ENCODE results near the gene SLC25A21. TPM values are rescaled to one million over a fixed set of nuclear protein-coding genes. Genes with fewer than 3 reads are reported as not detected.

Gene SLC25A21
- total RNA-seq, 1 experiment from 2014 or later, result 7.1 TPM

- Histone ChIP-seq H4K20me1 (ENCODE audit: control insufficient read depth, insufficient read depth, insufficient read length) (no peaks in the 10 kb centered on the region), H3K4me1 (ENCODE audit: insufficient read depth, low read length) (no peaks in the 10 kb centered on the region), H4K8ac (replicated peaks; ENCODE audit: insufficient read length, low read depth, low read length) (no peak overlapping the region), H3K79me1 (ENCODE audit: insufficient read depth, low read depth, low read length, poor library complexity, severe bottlenecking) (no peaks in the 10 kb centered on the region), H3K27me3 (ENCODE audit: insufficient read depth, low read length) (no peaks in the 10 kb centered on the region), H2BK12ac (ENCODE audit: insufficient read length, low read depth, low read length) (no peak overlapping the region), H3K9me3 (ENCODE audit: control insufficient read depth, low read depth, low read length) (no peaks in the 10 kb centered on the region), H3K23ac (ENCODE audit: insufficient read length, low read depth, low read length) (no peak overlapping the region), H3K9ac (ENCODE audit: extremely low read depth, insufficient read length, low read length) (no peak overlapping the region), H4K5ac (ENCODE audit: insufficient read length, low read depth, low read length) (no peak overlapping the region), H2AK5ac (ENCODE audit: insufficient read length, low read length) (no peak overlapping the region), H2BK5ac (ENCODE audit: insufficient read length, low read length) (no peak overlapping the region), H4K91ac (ENCODE audit: insufficient read length, low read depth, low read length) (no peak overlapping the region), H2BK15ac (ENCODE audit: low read depth, low read length) (no peak overlapping the region), H3K4me2 (ENCODE audit: insufficient read depth, insufficient read length, low read length) (no peak overlapping the region), H3K23me2 (ENCODE audit: insufficient read length, low read depth, low read length, poor library complexity, severe bottlenecking) (no peaks in the 10 kb centered on the region), H3K79me2 (ENCODE audit: insufficient read depth, low read length) (no peaks in the 10 kb centered on the region), H2AFZ (ENCODE audit: low read length) (no peak overlapping the region), H3K18ac (ENCODE audit: insufficient read length, low read depth, low read length) (no peak overlapping the region), H2BK120ac (ENCODE audit: low read depth, low read length, poor library complexity, severe bottlenecking) (no peak overlapping the region), H3K4ac (ENCODE audit: low read depth, low read length) (no peak overlapping the region), H3K27ac (ENCODE audit: insufficient read length, low read depth, low read length) (no peak overlapping the region), H3K56ac (ENCODE audit: insufficient read length, low read depth, low read length) (no peak overlapping the region), H2BK20ac (ENCODE audit: low read depth, low read length, poor library complexity, severe bottlenecking) (no peak overlapping the region), H3K14ac (ENCODE audit: insufficient read depth, low read length) (no peak overlapping the region), H3T11ph (ENCODE audit: low read length) (no peak overlapping the region)
- TF ChIP-seq CTCF (conservative IDR thresholded peaks at IDR 0.05), result no peak
- WGBS (ENCODE audit: extremely low coverage, insufficient read length, low lambda C conversion rate), result no CpG with 5 or more reads among the region's 5 CpGs
- Mint-ChIP-seq H3K27me3 (ENCODE audit: low read depth) (no peaks in the 10 kb centered on the region), H3K27ac (no peak overlapping the region), H3K4me3 (peak overlapping the region in 1 of 2 experiments; percentile 25; a peak in 1 of 5 replicates), H3K36me3 (ENCODE audit: insufficient read depth in 1 of 3, low read depth in 3 of 3) (no peaks in the 10 kb centered on the region), H3K9me3 (no peaks in the 10 kb centered on the region), H3K4me1 (peaks cover 22 to 30% of the 10 kb centered on the region in 2 experiments)
- DNase-seq, result no peak
Measured at GRCh38 chr14:36857842-36858445, 314.5 kb downstream of the SLC25A21 start.

All from H9 (cell line).